C1 segment of cervical spinal cord (tissue), 14 donors: ENCODE results near the gene EEF1A2.
"Not testable (repeated sequence)": the region's sequence is repeated elsewhere in the genome, so short reads cannot be mapped to it uniquely, and the experiment has no call there.

Source experiments
- DNase-seq, 14 donors: peaks; one replicate each; lab custom pipeline; 2025; lab: John Stamatoyannopoulos, UW

EEF1A2 gene

GRCh38 chr20:63520504-63520933, 21.6 kb upstream of the EEF1A2 start, which contains the start of gene PPDPF:
Gene PPDPF (plus strand): TSS chr20:63520765. CDS start chr20:63521309, 544 bp downstream.
- DNase-seq = peak in 13 of 14 donors; percentile 37 to 89 (median 70)

DNA sequence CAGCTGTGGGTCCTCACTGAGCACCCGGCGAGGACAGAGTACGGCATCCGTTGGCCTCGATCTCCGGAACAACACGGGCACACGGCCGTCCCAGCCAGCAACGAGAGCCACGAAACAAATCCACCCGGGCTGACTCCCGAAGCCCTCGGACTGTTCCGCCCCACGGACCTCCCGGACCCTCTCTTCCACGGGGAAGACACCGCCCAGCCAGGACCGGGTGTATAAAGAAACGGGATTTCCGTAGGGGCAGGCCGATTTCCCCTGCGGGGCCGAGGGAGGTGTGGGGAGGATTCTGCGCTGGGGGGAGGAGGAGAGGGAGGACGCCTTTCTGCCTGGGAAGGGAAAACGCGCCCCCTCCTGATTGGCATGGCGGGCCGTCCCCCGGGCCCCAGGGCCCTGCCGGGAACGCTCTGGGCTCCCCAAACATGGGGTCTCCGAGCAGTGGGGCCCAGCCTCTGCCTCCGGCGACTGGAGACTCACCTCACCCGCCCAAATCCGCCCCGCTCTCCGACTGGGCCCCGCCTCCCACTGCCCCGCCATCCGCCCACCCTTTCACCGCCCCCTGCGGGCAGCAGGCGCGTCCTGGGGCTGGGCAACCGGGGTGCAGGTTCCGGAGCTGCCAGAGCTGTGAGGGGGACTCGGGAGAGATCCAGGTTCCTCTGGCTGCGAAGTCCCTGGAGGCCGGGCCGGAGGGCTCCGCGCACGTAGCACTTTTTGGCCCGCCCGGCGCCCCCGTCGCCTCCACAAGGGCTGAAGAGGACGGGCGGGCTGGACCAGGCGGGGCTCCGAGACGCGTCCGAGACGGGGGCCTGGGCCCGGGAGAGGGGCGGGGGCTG, 21.0 kb upstream of the EEF1A2 start:
- DNase-seq = peak in 5 of 14 donors; percentile 57 to 72 (median 62)

GRCh38 chr20:63518946-63519667, 20.2 kb upstream of the EEF1A2 start:
- no peak for DNase-seq

GRCh38 chr20:63518351-63518861, 19.5 kb upstream of the EEF1A2 start:
- DNase-seq = peak in 1 of 14 donors; percentile 70

DNA sequence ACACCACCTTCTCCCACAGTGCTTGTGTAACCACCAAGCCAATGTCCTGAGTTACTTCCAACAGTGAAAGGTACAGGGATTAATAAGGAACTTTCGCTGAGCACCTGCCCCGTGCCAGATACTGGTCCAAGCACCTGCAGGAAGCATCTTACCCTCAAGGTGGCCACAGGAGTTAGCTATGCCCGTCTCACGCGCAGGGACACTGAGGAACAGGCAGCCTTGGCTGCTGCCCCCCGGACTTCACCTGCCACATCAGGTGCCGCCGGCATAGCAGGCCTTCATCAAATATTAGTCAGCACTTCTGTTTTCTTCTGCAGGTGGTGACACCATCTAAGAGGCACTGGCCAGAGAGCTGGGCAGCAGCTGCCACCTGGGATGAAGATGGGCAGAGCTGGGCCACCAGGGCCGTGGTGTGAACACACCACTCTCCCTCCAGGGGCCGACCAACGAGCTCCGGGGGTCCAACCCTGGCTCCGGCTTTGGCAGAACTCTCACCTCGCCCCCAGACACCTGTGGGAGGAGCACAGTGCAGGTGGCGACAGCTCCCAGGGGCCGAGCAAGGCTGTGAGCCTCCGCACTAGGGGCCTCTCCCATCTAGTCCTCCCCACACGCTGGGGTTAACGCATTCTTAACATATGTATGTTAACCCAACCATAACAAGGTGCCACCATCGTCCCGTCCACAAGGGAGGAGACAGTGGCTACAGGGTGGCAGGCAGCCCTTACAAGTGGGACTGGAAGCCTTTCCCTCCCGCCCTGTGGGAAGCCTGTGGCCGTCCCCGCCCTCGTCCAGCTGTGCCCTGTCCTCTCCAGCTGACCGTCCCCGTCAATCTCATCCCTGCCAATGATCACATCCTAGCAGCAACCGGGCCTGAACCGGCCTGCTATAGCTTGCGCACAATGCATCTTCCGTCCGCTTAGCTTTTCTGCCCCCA, 18.8 kb upstream of the EEF1A2 start:
- no peak for DNase-seq

- not testable (repeated sequence) for DNase-seq
These were observed 15.6 kb upstream of the EEF1A2 start for GRCh38 chr20:63514520-63514919.

DNA sequence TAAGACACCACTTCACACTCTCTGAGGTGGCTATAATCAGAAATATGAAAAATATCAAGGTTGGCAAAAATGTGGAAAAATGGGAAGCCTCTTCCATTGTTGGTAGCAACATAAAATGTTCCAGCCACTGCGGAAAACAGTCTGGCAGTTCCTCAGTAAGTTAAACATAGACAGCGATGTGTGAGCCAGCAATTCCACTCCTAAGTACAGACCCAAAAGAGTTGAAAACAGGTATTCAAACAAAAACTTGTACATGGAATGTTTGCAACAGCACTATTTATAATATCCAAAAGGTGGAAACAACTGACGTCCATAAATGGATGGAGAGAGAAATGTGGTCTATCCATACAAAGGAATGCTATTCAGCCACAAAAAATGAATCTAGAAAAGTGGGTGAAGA, 14.3 kb upstream of the EEF1A2 start:
- no peak for DNase-seq

DNA sequence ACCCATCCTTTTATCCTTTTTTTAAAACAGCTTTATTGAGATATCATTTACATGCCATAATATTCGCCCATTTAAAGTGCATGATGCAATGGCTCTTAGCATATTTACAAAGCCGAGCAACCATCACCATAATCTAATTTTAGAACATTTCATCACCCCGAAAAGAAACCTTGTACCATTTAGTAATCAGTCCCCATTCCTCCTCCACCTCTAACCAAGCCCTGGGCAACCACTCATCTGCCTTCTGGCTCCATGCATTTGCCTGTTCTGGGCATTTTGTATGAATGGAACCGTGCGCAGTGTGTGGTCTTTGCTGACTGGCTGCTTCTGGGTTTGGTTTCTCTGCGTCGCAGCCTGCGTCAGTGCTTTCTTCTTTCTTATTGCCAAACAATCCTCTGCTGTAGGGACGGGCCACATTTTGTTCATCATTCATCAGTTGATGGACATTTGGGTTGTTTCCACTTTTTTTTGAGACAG, 10.2 kb upstream of the EEF1A2 start:
- DNase-seq = no peak

DNA sequence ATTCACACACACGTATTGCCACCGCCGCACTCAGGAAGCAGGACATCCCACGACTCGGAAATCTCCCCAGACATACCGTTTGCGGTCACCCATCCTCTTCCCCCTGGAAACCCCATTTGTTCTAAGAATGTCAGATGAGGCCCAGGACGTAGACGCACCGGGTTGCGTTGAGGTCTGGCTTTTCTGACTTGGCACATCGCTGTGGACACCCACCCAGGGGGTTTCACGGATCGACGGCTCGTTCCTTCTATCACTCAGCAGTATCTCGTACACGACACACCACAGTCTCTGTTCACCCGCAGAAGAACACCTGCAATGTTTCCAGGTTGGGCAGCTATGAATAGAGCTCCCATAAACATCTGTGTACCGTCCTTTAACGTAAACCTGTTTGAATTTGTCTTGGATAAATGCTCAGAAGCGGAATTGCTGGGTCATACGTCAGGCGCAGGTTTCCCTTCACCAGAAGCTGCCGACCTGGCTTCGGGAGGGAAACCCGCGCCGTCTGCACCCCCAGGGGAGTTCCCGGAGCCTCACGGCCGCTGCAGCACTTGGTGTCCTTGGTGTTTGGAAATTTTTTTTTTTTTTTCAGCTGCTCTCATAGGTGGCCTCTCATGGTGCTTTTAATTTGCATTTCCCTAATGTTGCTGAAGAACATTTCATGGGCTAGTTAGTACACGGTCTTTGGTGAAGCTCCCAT, 9.3 kb upstream of the EEF1A2 start:
- no peak for DNase-seq

GRCh38 chr20:63507083-63507743, 8.3 kb upstream of the EEF1A2 start:
- DNase-seq = no peak

DNA sequence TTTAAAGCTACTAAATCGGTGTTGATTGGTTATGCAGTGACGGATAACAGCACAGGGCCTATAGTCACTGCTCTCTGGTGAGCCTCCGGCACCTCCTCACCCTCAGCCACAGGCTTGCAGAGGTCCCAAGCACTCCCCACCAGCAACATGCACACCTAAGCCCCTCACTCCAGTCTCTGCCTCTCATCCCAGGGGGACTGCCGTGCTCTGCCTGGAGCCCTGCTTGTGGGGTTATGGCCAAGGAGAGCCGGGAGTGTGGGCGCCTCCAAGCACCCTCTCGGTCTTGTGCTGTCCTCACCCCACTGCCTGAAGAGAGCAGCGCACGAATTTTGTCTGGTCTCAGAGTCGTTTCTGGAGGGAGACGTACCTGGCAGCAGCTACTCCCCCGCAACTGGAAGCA, 6.8 kb upstream of the EEF1A2 start:
- DNase-seq = no peak

- no peak for DNase-seq
These were observed 6.4 kb upstream of the EEF1A2 start for GRCh38 chr20:63505281-63505680.

GRCh38 chr20:63504642-63505041, 5.8 kb upstream of the EEF1A2 start:
- DNase-seq = no peak

GRCh38 chr20:63503524-63503923, 4.6 kb upstream of the EEF1A2 start:
- no peak for DNase-seq

GRCh38 chr20:63502671-63503172, 3.8 kb upstream of the EEF1A2 start:
- no peak for DNase-seq

GRCh38 chr20:63501818-63502670, 3.2 kb upstream of the EEF1A2 start:
- peak in 2 of 14 donors; percentile 57 to 95 for DNase-seq

- peak in 1 of 14 donors; percentile 63 for DNase-seq
These were observed 2.3 kb upstream of the EEF1A2 start for GRCh38 chr20:63500902-63501817.
